ENCODE results near the gene KRTAP12-1.

KRTAP12-1 gene

GRCh38 chr21:44711327-44712202 lies 29.6 kb upstream of the KRTAP12-1 start, which contains the start of gene TSPEAR:
TSPEAR (minus strand) TSS chr21:44711572; CDS start chr21:44711514, 58 bp downstream.
- DNase-seq (ENCODE audit: low spot score), result no peak

GRCh38 chr21:44710756-44711326 lies 28.9 kb upstream of the KRTAP12-1 start:
- DNase-seq (ENCODE audit: low spot score), result no peak

- DNase-seq (ENCODE audit: low spot score), result no peak
These were observed 28.3 kb upstream of the KRTAP12-1 start for GRCh38 chr21:44710294-44710665.

GRCh38 chr21:44709426-44710293 lies 27.7 kb upstream of the KRTAP12-1 start:
- no peak for DNase-seq (ENCODE audit: low spot score)

GRCh38 chr21:44708866-44709425 lies 27.0 kb upstream of the KRTAP12-1 start:
- DNase-seq (ENCODE audit: low spot score), result no peak

GRCh38 chr21:44708213-44708865 lies 26.4 kb upstream of the KRTAP12-1 start:
- DNase-seq (ENCODE audit: low spot score), result no peak

- no peak for DNase-seq (ENCODE audit: low spot score)
These were observed 25.0 kb upstream of the KRTAP12-1 start for GRCh38 chr21:44706706-44707581.

- no peak for DNase-seq (ENCODE audit: low spot score)
These were observed 24.2 kb upstream of the KRTAP12-1 start for GRCh38 chr21:44706026-44706705.

GRCh38 chr21:44704636-44705001 lies 22.7 kb upstream of the KRTAP12-1 start:
- DNase-seq (ENCODE audit: low spot score), result no peak

GRCh38 chr21:44703731-44704635 lies 22.0 kb upstream of the KRTAP12-1 start:
- no peak for DNase-seq (ENCODE audit: low spot score)

- DNase-seq (ENCODE audit: low spot score), result no peak
These were observed 21.2 kb upstream of the KRTAP12-1 start for GRCh38 chr21:44702973-44703730.

GRCh38 chr21:44702111-44702972 lies 20.4 kb upstream of the KRTAP12-1 start:
- DNase-seq (ENCODE audit: low spot score), result no peak

GRCh38 chr21:44701541-44701940 lies 19.6 kb upstream of the KRTAP12-1 start:
- DNase-seq (ENCODE audit: low spot score), result no peak

- DNase-seq (ENCODE audit: low spot score), result no peak
These were observed 19.0 kb upstream of the KRTAP12-1 start for GRCh38 chr21:44701023-44701400.

- no peak for DNase-seq (ENCODE audit: low spot score)
These were observed 18.4 kb upstream of the KRTAP12-1 start for GRCh38 chr21:44700101-44701022.

GRCh38 chr21:44699502-44700001 lies 17.6 kb upstream of the KRTAP12-1 start:
- no peak for DNase-seq (ENCODE audit: low spot score)

Data from kidney capillary endothelial cell (primary cell).